Activated T-cell treated with anti-CD3 and anti-CD28 coated beads for 4 hours (primary cell): ENCODE results near the gene CHMP4A.
"Not testable (repeated sequence)": the region's sequence is repeated elsewhere in the genome, so short reads cannot be mapped to it uniquely, and the experiment has no call there.

ENCODE experiments used
- DNase-seq: peaks from one replicate; pipeline ENCODE4 v3.0.0-alpha.2; 2020

Gene CHMP4A

GRCh38 chr14:24222987-24223386 is 9.7 kb upstream of the CHMP4A start:
- not testable (repeated sequence) for DNase-seq

- DNase-seq = no peak
These were observed 6.2 kb upstream of the CHMP4A start for GRCh38 chr14:24219521-24219920.

GRCh38 chr14:24219080-24219479 is 5.8 kb upstream of the CHMP4A start:
- DNase-seq = no peak

- not testable (repeated sequence) for DNase-seq
These were observed 3.6 kb upstream of the CHMP4A start for GRCh38 chr14:24216876-24217275.

- no peak for DNase-seq
These were observed 3.0 kb upstream of the CHMP4A start for GRCh38 chr14:24216345-24216699.

- peak; percentile 74 for DNase-seq
These were observed 2.4 kb upstream of the CHMP4A start, which contains the start of gene MDP1 for GRCh38 chr14:24215495-24216344. MDP1 (minus strand) TSS chr14:24216066; CDS start chr14:24215955, 111 bp downstream.

GRCh38 chr14:24213866-24214662 is 776 bp upstream of the CHMP4A start:
- DNase-seq = no peak

GRCh38 chr14:24211311-24211710 is 2.0 kb downstream of the CHMP4A start:
- no peak for DNase-seq

- no peak for DNase-seq
These were observed 5.7 kb downstream of the CHMP4A start for GRCh38 chr14:24207625-24208024.

GRCh38 chr14:24207104-24207551 is 6.2 kb downstream of the CHMP4A start:
- no peak for DNase-seq

GRCh38 chr14:24206260-24207103 is 6.8 kb downstream of the CHMP4A start:
- no peak for DNase-seq

- DNase-seq = no peak
These were observed 8.8 kb downstream of the CHMP4A start for GRCh38 chr14:24204163-24205146.

- not testable (repeated sequence) for DNase-seq
These were observed 9.9 kb downstream of the CHMP4A start for GRCh38 chr14:24203249-24203886.

GRCh38 chr14:24202538-24202937 is 10.8 kb downstream of the CHMP4A start:
- not testable (repeated sequence) for DNase-seq

- DNase-seq = no peak
These were observed 14.3 kb downstream of the CHMP4A start for GRCh38 chr14:24198814-24199524.

- DNase-seq = no peak
These were observed 16.2 kb downstream of the CHMP4A start for GRCh38 chr14:24197056-24197450.

- no peak for DNase-seq
These were observed 16.9 kb downstream of the CHMP4A start for GRCh38 chr14:24196071-24197055.

- peak; percentile 79 for DNase-seq
These were observed 17.9 kb downstream of the CHMP4A start, which contains the start of gene TM9SF1 for GRCh38 chr14:24195186-24196070. TM9SF1 (minus strand) TSS chr14:24195441; CDS start chr14:24195019, 422 bp downstream.
